ENCODE results near the gene C2CD2.

- no peak for TF ChIP-seq POLR2A (IDR thresholded peaks at IDR 0.05; ENCODE audit: low read depth, low read length)
- no peak for TF ChIP-seq POLR2AphosphoS5 (IDR thresholded peaks at IDR 0.05; ENCODE audit: low read depth, low read length)
- no peak for TF ChIP-seq TAF1 (IDR thresholded peaks at IDR 0.05; ENCODE audit: low read depth, low read length)
Measured at GRCh38 chr21:41929248-41929647, 24.6 kb downstream of the C2CD2 start.

Measured in GM12891 (cell line).